GM23338 (cell line): ENCODE data around the gene ZBTB7B.

ENCODE experiments used
- CREB1 ChIP-seq: fragments of 250-450 bp; sonication (Bioruptor Pico); IDR thresholded peaks from 2 replicates; pipeline ENCODE4 v1.5.0; 2020; ENCODE audit warnings: low read depth, mild to moderate bottlenecking, moderate library complexity
- EZH2 ChIP-seq: fragments of 200-600 bp; sonication (generic); IDR thresholded peaks from one replicate; pipeline ENCODE4 v1.8.0; 2017; ENCODE audit warnings: antibody characterized with exemption, mild to moderate bottlenecking, low read depth; ENCODE audit not compliant: unreplicated experiment
- EZH2phosphoT487 ChIP-seq: fragments of 200-600 bp; sonication (generic); IDR thresholded peaks from one replicate; pipeline ENCODE4 v1.8.1; 2018; ENCODE audit warnings: antibody characterized with exemption; ENCODE audit not compliant: unreplicated experiment
- JUNB ChIP-seq: IDR thresholded peaks from one replicate; pipeline ENCODE4 v1.6.1; 2016; ENCODE audit warnings: antibody characterized with exemption; ENCODE audit not compliant: unreplicated experiment
- NANOG ChIP-seq: IDR thresholded peaks from 2 replicates; pipeline ENCODE4 v1.6.1; 2016; ENCODE audit warnings: antibody characterized with exemption, borderline replicate concordance
- POLR2AphosphoS5 ChIP-seq: IDR thresholded peaks from 2 replicates; pipeline ENCODE4 v1.6.1; 2016; ENCODE audit warnings: antibody characterized with exemption, low read depth
- REST ChIP-seq: IDR thresholded peaks from one replicate; pipeline ENCODE4 v1.6.1; 2018; ENCODE audit warnings: antibody characterized with exemption; ENCODE audit not compliant: unreplicated experiment
- STAT1 ChIP-seq: IDR thresholded peaks from one replicate; pipeline ENCODE4 v1.6.1; 2016; ENCODE audit warnings: antibody characterized with exemption; ENCODE audit not compliant: unreplicated experiment
- ZNF114 ChIP-seq: fragments of 250-450 bp; sonication (Bioruptor Pico); IDR thresholded peaks from 2 replicates; pipeline ENCODE4 v1.5.0; 2020; ENCODE audit warnings: mild to moderate bottlenecking, moderate library complexity
- ZNF331 ChIP-seq: fragments of 250-450 bp; sonication (Bioruptor Pico); IDR thresholded peaks from 2 replicates; pipeline ENCODE4 v1.5.0; 2020; ENCODE audit warnings: low read depth, mild to moderate bottlenecking, moderate library complexity
- ZNF462 ChIP-seq: fragments of 250-450 bp; sonication (Bioruptor Pico); IDR thresholded peaks from 2 replicates; pipeline ENCODE4 v1.5.0; 2020; ENCODE audit warnings: mild to moderate bottlenecking, moderate library complexity
- TF ChIP-seq, protein P1 (sequence below), 2 experiments: fragments of 200-600 bp in 1 of 2; sonication (generic) in 1 of 2; conservative IDR thresholded peaks; 2 replicates each; pipeline versions ENCODE4 v1.5.1 to v1.6.1; 2016 to 2017; ENCODE audit warnings: antibody characterized with exemption in 2 of 2, low read depth in 2 of 2, mild to moderate bottlenecking in 2 of 2, moderate library complexity in 1 of 2
- TF ChIP-seq, protein P2 (sequence below): IDR thresholded peaks from 2 replicates; pipeline ENCODE4 v1.6.1; 2016; ENCODE audit warnings: antibody characterized with exemption

DNA sequence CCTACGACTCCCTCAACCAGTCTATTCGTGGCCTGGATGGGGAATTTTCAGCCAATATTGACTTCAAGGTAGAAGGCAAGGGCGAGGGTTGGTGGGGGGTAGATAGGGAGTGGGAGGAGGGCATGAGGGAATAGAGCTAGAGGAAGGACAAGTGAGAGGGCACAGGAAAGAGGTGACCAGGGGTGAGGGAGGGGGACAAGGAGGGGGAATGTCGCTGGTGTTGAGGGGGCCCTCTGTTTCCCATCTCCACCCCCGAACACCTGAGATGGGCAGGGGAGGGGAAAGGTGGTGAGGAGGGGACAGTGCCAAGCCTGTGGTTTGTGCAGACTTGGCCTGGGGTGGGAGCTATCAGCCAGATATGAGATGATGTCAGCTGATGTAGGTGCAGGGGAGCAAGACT is 40.2 kb downstream of the ZBTB7B start:
- TF ChIP-seq POLR2AphosphoS5 (no peak), EZH2phosphoT487 (no peak), CREB1 (CRISPR knock-in tag) (no peak), STAT1 (no peak), REST (no peak), JUNB (no peak), EZH2 (no peak), ZNF331 (CRISPR knock-in tag) (no peak), ZNF114 (no peak), NANOG (no peak), ZNF462 (CRISPR knock-in tag) (no peak)
- TF ChIP-seq, protein P1, sequence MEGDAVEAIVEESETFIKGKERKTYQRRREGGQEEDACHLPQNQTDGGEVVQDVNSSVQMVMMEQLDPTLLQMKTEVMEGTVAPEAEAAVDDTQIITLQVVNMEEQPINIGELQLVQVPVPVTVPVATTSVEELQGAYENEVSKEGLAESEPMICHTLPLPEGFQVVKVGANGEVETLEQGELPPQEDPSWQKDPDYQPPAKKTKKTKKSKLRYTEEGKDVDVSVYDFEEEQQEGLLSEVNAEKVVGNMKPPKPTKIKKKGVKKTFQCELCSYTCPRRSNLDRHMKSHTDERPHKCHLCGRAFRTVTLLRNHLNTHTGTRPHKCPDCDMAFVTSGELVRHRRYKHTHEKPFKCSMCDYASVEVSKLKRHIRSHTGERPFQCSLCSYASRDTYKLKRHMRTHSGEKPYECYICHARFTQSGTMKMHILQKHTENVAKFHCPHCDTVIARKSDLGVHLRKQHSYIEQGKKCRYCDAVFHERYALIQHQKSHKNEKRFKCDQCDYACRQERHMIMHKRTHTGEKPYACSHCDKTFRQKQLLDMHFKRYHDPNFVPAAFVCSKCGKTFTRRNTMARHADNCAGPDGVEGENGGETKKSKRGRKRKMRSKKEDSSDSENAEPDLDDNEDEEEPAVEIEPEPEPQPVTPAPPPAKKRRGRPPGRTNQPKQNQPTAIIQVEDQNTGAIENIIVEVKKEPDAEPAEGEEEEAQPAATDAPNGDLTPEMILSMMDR (conservative IDR thresholded peaks at IDR 0.05; ENCODE audit: low read depth in 2 of 2): no peak
- TF ChIP-seq, protein P2, sequence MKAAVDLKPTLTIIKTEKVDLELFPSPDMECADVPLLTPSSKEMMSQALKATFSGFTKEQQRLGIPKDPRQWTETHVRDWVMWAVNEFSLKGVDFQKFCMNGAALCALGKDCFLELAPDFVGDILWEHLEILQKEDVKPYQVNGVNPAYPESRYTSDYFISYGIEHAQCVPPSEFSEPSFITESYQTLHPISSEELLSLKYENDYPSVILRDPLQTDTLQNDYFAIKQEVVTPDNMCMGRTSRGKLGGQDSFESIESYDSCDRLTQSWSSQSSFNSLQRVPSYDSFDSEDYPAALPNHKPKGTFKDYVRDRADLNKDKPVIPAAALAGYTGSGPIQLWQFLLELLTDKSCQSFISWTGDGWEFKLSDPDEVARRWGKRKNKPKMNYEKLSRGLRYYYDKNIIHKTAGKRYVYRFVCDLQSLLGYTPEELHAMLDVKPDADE: no peak
